Caco-2 (cell line): Measurements from ENCODE around the gene VAV2. TPM values are rescaled to one million over a fixed set of nuclear protein-coding genes. Genes with fewer than 3 reads are reported as not detected.

Source experiments
- BruUV-seq: library from RNA; stranded (reverse); fragments of 400-500 nt; replicated peaks from 2 replicates; lab custom pipeline; 2021; lab: Mats Ljungman, UMichigan
- CTCF ChIA-PET: fragments of 300-600 bp; sonication (Branson Sonifier 250); formaldehyde crosslinking; loops from one replicate; lab custom pipeline; 2022; ENCODE audit warnings: antibody characterized with exemption; lab: Charles Lee
- POLR2A ChIA-PET: fragments of 300-600 bp; sonication (Branson Sonifier 250); formaldehyde crosslinking; loops from one replicate; lab custom pipeline; 2022; ENCODE audit warnings: antibody characterized with exemption; lab: Charles Lee
- DNase-seq, 2 experiments: peaks; one replicate each; pipeline versions ENCODE4 v3.0.0 to v3.0.0-alpha.2; 2020 to 2022
- H3K27me3 ChIP-seq: replicated peaks from 2 replicates; pipeline ENCODE4 v1.6.0; 2011; ENCODE audit warnings: low read length; ENCODE audit not compliant: control insufficient read depth, insufficient read depth
- H3K36me3 ChIP-seq: 2 replicates; pipeline ENCODE4 v1.5.1; 2011; ENCODE audit warnings: low read length; ENCODE audit not compliant: control insufficient read depth, insufficient read depth
- H3K4me1 ChIP-seq: fragments of 250-450 bp; sonication (Bioruptor Pico); 2 replicates; pipeline ENCODE4 v1.5.1; 2020; ENCODE audit warnings: mild to moderate bottlenecking
- H3K4me3 ChIP-seq: 2 replicates; pipeline ENCODE4 v1.5.1; 2011; ENCODE audit warnings: low read depth, mild to moderate bottlenecking, control low read depth, low read length
- H3K9me3 ChIP-seq: fragments of 250-450 bp; sonication (Bioruptor Pico); 2 replicates; pipeline ENCODE4 v1.5.1; 2020; ENCODE audit warnings: mild to moderate bottlenecking, moderate library complexity
- H3K27ac Mint-ChIP-seq: one replicate; pipeline ENCODE4 v1.8.0; 2022; ENCODE audit warnings: mixed read lengths; ENCODE audit not compliant: unreplicated experiment
- H3K27me3 Mint-ChIP-seq: one replicate; pipeline ENCODE4 v1.8.0; 2022; ENCODE audit warnings: mixed read lengths; ENCODE audit not compliant: insufficient read depth, unreplicated experiment
- H3K36me3 Mint-ChIP-seq: one replicate; pipeline ENCODE4 v1.8.0; 2022; ENCODE audit warnings: mild to moderate bottlenecking, mixed read lengths; ENCODE audit not compliant: insufficient read depth, unreplicated experiment
- H3K4me1 Mint-ChIP-seq: one replicate; pipeline ENCODE4 v1.8.0; 2022; ENCODE audit warnings: low read depth, mixed read lengths; ENCODE audit not compliant: unreplicated experiment
- H3K4me3 Mint-ChIP-seq: one replicate; pipeline ENCODE4 v1.8.0; 2022; ENCODE audit warnings: mild to moderate bottlenecking, moderate library complexity, mixed read lengths; ENCODE audit not compliant: unreplicated experiment
- H3K9me3 Mint-ChIP-seq: one replicate; pipeline ENCODE4 v1.8.0; 2022; ENCODE audit warnings: mixed read lengths; ENCODE audit not compliant: unreplicated experiment
- intact Hi-C: fragments of 100-400 bp; cut with micrococcal nuclease; formaldehyde crosslinking; loops from one replicate; pipeline ENCODE4 v1.10.0; 2022; ENCODE audit not compliant: unreplicated experiment
- total RNA-seq: library from RNA; stranded (reverse); gene quantifications from 2 replicates; pipeline ENCODE4 v1.2.3, GENCODE V29; 2022
- TF ChIP-seq, protein P1 (sequence below), 2 experiments: fragments of 200-600 bp in 1 of 2; IDR thresholded peaks; 1 replicate in 1 of 2; 2 replicates in 1 of 2; pipeline versions ENCODE4 v1.5.1 to v1.8.0; 2011 to 2022; ENCODE audit warnings: antibody characterized with exemption in 1 of 2, control low read depth in 1 of 2, inconsistent platforms in 1 of 2, low read depth in 1 of 2, low read length in 1 of 2, mild to moderate bottlenecking in 1 of 2, moderate library complexity in 1 of 2; ENCODE audit not compliant: insufficient read depth in 1 of 2, severe bottlenecking in 1 of 2, unreplicated experiment in 1 of 2

VAV2 gene
- total RNA-seq, 1 experiment from 2014 or later, result 55.3 TPM

DNA sequence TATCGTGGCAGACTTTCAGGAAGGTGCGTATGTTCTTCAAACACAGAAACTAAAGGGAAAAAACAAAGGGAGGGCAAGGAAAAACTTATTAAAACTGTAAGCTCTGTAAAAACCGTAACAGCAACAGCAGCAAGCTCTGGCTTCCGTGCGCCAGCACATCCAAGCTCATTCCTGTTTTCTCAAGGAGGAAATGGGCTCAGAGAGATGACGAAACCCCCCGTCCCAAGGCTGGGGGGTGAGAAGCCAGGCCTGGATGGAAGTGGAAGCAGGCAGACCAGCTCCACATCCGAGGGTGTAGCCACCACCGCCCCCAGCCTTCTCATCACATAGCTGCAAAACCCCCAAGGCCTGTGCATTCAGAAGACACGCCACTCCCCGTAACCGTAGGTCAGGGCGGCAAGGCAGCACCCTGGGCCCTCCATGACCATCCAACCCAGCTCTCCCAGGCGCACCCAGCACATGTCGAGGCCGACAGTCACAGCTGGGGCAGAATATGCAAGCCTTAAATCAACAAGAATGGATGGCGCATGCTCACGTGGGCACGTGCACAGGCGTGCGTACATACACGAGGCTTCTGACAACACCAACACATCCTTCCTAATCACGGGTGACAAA is 52.8 kb downstream of the VAV2 start:
- Histone ChIP-seq H3K4me3 (no peak overlapping the region), H3K4me1 (peaks cover 8% of the 10 kb centered on the region; the same call in 1 of the 2 replicates), H3K36me3 (no peaks in the 10 kb centered on the region; the same call in 1 of the 2 replicates), H3K9me3 (no peaks in the 10 kb centered on the region), H3K27me3 (no peaks in the 10 kb centered on the region)
- CTCF ChIA-PET, result no interaction called here
- H3K36me3 Mint-ChIP-seq, result peaks cover 35% of the 10 kb centered on the region
- no TSS peak for BruUV-seq
- intact Hi-C loops, result no loop called here
- H3K9me3 Mint-ChIP-seq, result no peaks in the 10 kb centered on the region
- TF ChIP-seq, protein P1, sequence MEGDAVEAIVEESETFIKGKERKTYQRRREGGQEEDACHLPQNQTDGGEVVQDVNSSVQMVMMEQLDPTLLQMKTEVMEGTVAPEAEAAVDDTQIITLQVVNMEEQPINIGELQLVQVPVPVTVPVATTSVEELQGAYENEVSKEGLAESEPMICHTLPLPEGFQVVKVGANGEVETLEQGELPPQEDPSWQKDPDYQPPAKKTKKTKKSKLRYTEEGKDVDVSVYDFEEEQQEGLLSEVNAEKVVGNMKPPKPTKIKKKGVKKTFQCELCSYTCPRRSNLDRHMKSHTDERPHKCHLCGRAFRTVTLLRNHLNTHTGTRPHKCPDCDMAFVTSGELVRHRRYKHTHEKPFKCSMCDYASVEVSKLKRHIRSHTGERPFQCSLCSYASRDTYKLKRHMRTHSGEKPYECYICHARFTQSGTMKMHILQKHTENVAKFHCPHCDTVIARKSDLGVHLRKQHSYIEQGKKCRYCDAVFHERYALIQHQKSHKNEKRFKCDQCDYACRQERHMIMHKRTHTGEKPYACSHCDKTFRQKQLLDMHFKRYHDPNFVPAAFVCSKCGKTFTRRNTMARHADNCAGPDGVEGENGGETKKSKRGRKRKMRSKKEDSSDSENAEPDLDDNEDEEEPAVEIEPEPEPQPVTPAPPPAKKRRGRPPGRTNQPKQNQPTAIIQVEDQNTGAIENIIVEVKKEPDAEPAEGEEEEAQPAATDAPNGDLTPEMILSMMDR (IDR thresholded peaks at IDR 0.05; ENCODE audit: insufficient read depth in 1 of 2, low read depth in 1 of 2, low read length in 1 of 2, severe bottlenecking in 1 of 2, unreplicated experiment in 1 of 2), result no peak
- no peaks in the 10 kb centered on the region for H3K4me1 Mint-ChIP-seq
- H3K27ac Mint-ChIP-seq, result no peak overlapping the region
- no peak for DNase-seq
- POLR2A ChIA-PET, result no interaction called here
- no peaks in the 10 kb centered on the region for H3K27me3 Mint-ChIP-seq
- no peak overlapping the region for H3K4me3 Mint-ChIP-seq

DNA sequence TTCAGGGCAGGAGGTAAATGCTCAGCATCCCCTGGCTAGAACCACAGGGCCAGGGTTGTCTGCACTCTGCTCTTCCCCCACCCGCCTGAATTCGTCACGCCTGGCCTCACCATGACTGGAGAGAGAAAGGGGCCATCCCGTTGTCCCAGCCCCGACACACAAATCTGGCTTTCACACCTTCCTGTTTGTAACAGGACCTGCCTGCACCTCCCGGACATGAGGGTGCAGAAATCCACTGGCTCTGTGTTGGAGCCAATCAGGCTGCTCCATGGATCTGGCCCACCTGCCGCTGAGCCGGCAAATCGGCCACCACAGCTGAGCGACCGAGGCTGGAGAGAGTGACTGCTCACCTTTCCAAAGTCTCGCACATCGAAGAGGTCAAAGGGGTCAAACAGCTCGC is 53.4 kb downstream of the VAV2 start:
- no TSS peak for BruUV-seq

DNA sequence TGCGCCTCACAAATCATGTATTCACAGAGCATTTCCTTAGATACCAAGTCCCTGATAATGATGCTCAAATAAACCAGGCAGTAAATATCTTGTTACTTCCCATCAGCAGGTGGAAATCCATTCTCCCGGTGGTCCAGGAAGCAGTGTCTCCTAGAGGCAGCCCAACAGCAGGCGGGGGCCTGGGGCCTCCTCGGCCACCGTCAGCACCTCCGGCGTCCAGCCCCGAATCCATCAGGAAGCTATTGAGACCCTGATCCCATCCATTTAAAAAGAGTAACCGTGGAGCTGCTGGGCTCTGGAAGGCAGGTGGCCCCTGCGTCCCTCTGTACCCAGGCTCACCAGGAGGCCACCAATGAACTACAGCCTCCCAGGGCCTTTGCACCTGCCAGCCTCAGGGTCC is 54.0 kb downstream of the VAV2 start:
- peaks cover 47% of the 10 kb centered on the region for H3K36me3 Mint-ChIP-seq

More for the DNA sequence above, 53.4 kb downstream of the VAV2 start:
- no peaks in the 10 kb centered on the region for H3K9me3 ChIP-seq
- H3K4me1 ChIP-seq, result peaks cover 8% of the 10 kb centered on the region; the same call in 1 of the 2 replicates
- no peaks in the 10 kb centered on the region for H3K27me3 ChIP-seq
- H3K4me3 Mint-ChIP-seq, result no peak overlapping the region
- no peaks in the 10 kb centered on the region for H3K4me1 Mint-ChIP-seq
- peaks cover 40% of the 10 kb centered on the region for H3K36me3 Mint-ChIP-seq
- ChIA-PET CTCF (no interaction called here), POLR2A (no interaction called here)
- no peaks in the 10 kb centered on the region for H3K27me3 Mint-ChIP-seq
- intact Hi-C loops, result no loop called here
- H3K4me3 ChIP-seq, result no peak overlapping the region
- TF ChIP-seq, protein P1 (IDR thresholded peaks at IDR 0.05; ENCODE audit: insufficient read depth in 1 of 2, low read depth in 1 of 2, low read length in 1 of 2, severe bottlenecking in 1 of 2, unreplicated experiment in 1 of 2), result no peak
- H3K9me3 Mint-ChIP-seq, result peaks cover 3% of the 10 kb centered on the region
- no peaks in the 10 kb centered on the region; the same call in 1 of the 2 replicates for H3K36me3 ChIP-seq
- H3K27ac Mint-ChIP-seq, result no peak overlapping the region
- DNase-seq, result no peak

More for the DNA sequence above, 54.0 kb downstream of the VAV2 start:
- H3K4me1 ChIP-seq, result peaks cover 8% of the 10 kb centered on the region; the same call in 1 of the 2 replicates
- TF ChIP-seq, protein P1 (IDR thresholded peaks at IDR 0.05; ENCODE audit: insufficient read depth in 1 of 2, low read depth in 1 of 2, low read length in 1 of 2, severe bottlenecking in 1 of 2, unreplicated experiment in 1 of 2), result no peak
- ChIA-PET CTCF (no interaction called here), POLR2A (no interaction called here)
- Mint-ChIP-seq H3K27me3 (no peaks in the 10 kb centered on the region), H3K9me3 (peaks cover 9% of the 10 kb centered on the region), H3K4me3 (no peak overlapping the region), H3K4me1 (no peaks in the 10 kb centered on the region), H3K27ac (no peak overlapping the region)
- no TSS peak for BruUV-seq
- H3K36me3 ChIP-seq, result no peaks in the 10 kb centered on the region; the same call in 1 of the 2 replicates
- intact Hi-C loops, result no loop called here
- H3K9me3 ChIP-seq, result no peaks in the 10 kb centered on the region
- no peaks in the 10 kb centered on the region for H3K27me3 ChIP-seq
- H3K4me3 ChIP-seq, result no peak overlapping the region
- no peak for DNase-seq
